GM12872 (cell line): Measurements from ENCODE around the gene KCNC1.

Source experiments
- CTCF ChIP-seq: IDR thresholded peaks from 3 replicates; pipeline ENCODE4 v1.5.1; 2011; ENCODE audit warnings: low read depth, mild to moderate bottlenecking, low read length, moderate library complexity; ENCODE audit not compliant: insufficient read depth

KCNC1 gene

GRCh38 chr11:17822401-17822781 lies 87.8 kb downstream of the KCNC1 start:
- no peak for TF ChIP-seq CTCF

- TF ChIP-seq CTCF: 0 out of 3 replicates have a peak, but pooled peaks have one; percentile 1
Measured at GRCh38 chr11:17827006-17827405, 92.4 kb downstream of the KCNC1 start.

GRCh38 chr11:17828311-17828751 lies 93.8 kb downstream of the KCNC1 start:
- TF ChIP-seq CTCF: no peak

- TF ChIP-seq CTCF: no peak
Measured at GRCh38 chr11:17831228-17831627, 96.6 kb downstream of the KCNC1 start.

- TF ChIP-seq CTCF: no peak
Measured at GRCh38 chr11:17831883-17832282, 97.3 kb downstream of the KCNC1 start.
